ENCODE data around the gene LINGO3. TPM values are rescaled to one million over a fixed set of nuclear protein-coding genes. Genes with fewer than 3 reads are reported as not detected.

LINGO3 gene
- total and polyA plus RNA-seq, 2 experiments from 2014 or later = 0.29 to 0.45 TPM

- Histone ChIP-seq H3K4me2 (no peak overlapping the region), H3F3A (replicated peaks; ENCODE audit: low read depth) (no peaks in the 10 kb centered on the region), H3K27me3 (ENCODE audit: insufficient read depth) (no peaks in the 10 kb centered on the region), H2AFZ (no peak overlapping the region), H3K4me1 (ENCODE audit: insufficient read depth) (no peaks in the 10 kb centered on the region), H3K9me2 (ENCODE audit: insufficient read depth) (no peaks in the 10 kb centered on the region), H3K36me3 (ENCODE audit: insufficient read depth) (no peaks in the 10 kb centered on the region), H3K27ac (ENCODE audit: low read depth) (no peak overlapping the region), H3K79me2 (replicated peaks; ENCODE audit: insufficient read depth) (no peaks in the 10 kb centered on the region), H4K20me1 (replicated peaks; ENCODE audit: insufficient read depth) (no peaks in the 10 kb centered on the region), H3K4me3 (no peak overlapping the region)
- Mint-ChIP-seq H3K4me1 (peaks cover 4% of the 10 kb centered on the region; the same call in 2 of the 3 replicates), H3K4me3 (no peak overlapping the region), H3K9me3 (no peaks in the 10 kb centered on the region), H3K27ac (no peak overlapping the region), H3K27me3 (ENCODE audit: insufficient read depth, low read depth, poor library complexity) (peaks cover 2% of the 10 kb centered on the region), H3K36me3 (ENCODE audit: low read depth) (peaks cover 7% of the 10 kb centered on the region; the same call in 1 of the 3 replicates)
- TF ChIP-seq ZNF331 (CRISPR knock-in tag; IDR thresholded peaks at IDR 0.05; ENCODE audit: low read depth) (no peak), POLR2AphosphoS5 (IDR thresholded peaks at IDR 0.05; ENCODE audit: low read depth) (no peak), CTCF (conservative IDR thresholded peaks at IDR 0.05; ENCODE audit: low read depth in 2 of 2) (no peak), EZH2phosphoT487 (IDR thresholded peaks at IDR 0.05; ENCODE audit: unreplicated experiment) (no peak), REST (IDR thresholded peaks at IDR 0.05; ENCODE audit: unreplicated experiment) (peak; percentile 18)
- DNase-seq (ENCODE audit: low spot score) (no peak), ATAC-seq (no peak)
Observed at GRCh38 chr19:2344381-2344870, 36.5 kb upstream of the LINGO3 start.

GRCh38 chr19:2343289-2343982 is 35.5 kb upstream of the LINGO3 start:
- Histone ChIP-seq H3K27me3 (ENCODE audit: insufficient read depth) (no peaks in the 10 kb centered on the region), H3K27ac (ENCODE audit: low read depth) (no peak overlapping the region), H3K4me3 (no peak overlapping the region), H3K79me2 (replicated peaks; ENCODE audit: insufficient read depth) (no peaks in the 10 kb centered on the region), H2AFZ (no peak overlapping the region), H3K4me1 (ENCODE audit: insufficient read depth) (no peaks in the 10 kb centered on the region), H3K36me3 (ENCODE audit: insufficient read depth) (no peaks in the 10 kb centered on the region), H3K9me2 (ENCODE audit: insufficient read depth) (no peaks in the 10 kb centered on the region), H4K20me1 (replicated peaks; ENCODE audit: insufficient read depth) (no peaks in the 10 kb centered on the region), H3K4me2 (no peak overlapping the region), H3F3A (replicated peaks; ENCODE audit: low read depth) (no peaks in the 10 kb centered on the region)
- ATAC-seq (peak; percentile 18; the same call in 1 of the 3 replicates), DNase-seq (ENCODE audit: low spot score) (no peak)
- no peaks in the 10 kb centered on the region for H3K9me3 Mint-ChIP-seq
- peaks cover 4% of the 10 kb centered on the region; the same call in 2 of the 3 replicates for H3K4me1 Mint-ChIP-seq
- H3K27me3 Mint-ChIP-seq (ENCODE audit: insufficient read depth, low read depth, poor library complexity) = peaks cover 2% of the 10 kb centered on the region
- H3K4me3 Mint-ChIP-seq = no peak overlapping the region
- no peak overlapping the region for H3K27ac Mint-ChIP-seq
- H3K36me3 Mint-ChIP-seq (ENCODE audit: low read depth) = peaks cover 7% of the 10 kb centered on the region; the same call in 2 of the 3 replicates
- no peak for TF ChIP-seq REST (IDR thresholded peaks at IDR 0.05; ENCODE audit: unreplicated experiment)
- no peak for TF ChIP-seq POLR2AphosphoS5 (IDR thresholded peaks at IDR 0.05; ENCODE audit: low read depth)
- TF ChIP-seq ZNF114 (CRISPR knock-in tag; IDR thresholded peaks at IDR 0.05) = no peak
- no peak for TF ChIP-seq JUNB (IDR thresholded peaks at IDR 0.05; ENCODE audit: unreplicated experiment)
- TF ChIP-seq CREB1 (CRISPR knock-in tag; IDR thresholded peaks at IDR 0.05; ENCODE audit: low read depth) = no peak
- no peak for TF ChIP-seq NANOG (IDR thresholded peaks at IDR 0.05; ENCODE audit: borderline replicate concordance)

Data from GM23338 (cell line).